Stimulated activated CD8-positive, alpha-beta memory T cell treated with anti-CD3 and anti-CD28 coated beads, Interleukin-4, amount 100 ng/mL, for 4 hours (primary cell): ENCODE results near the gene GRID1.
"Not testable (repeated sequence)": the region's sequence is repeated elsewhere in the genome, so short reads cannot be mapped to it uniquely, and the experiment has no call there.

Experiments
- DNase-seq, 2 donors: peaks; one replicate each; pipeline ENCODE4 v3.0.0-alpha.2; 2020; ENCODE audit warnings: low read depth in 2 of 2, low spot score in 1 of 2

GRID1 gene

DNA sequence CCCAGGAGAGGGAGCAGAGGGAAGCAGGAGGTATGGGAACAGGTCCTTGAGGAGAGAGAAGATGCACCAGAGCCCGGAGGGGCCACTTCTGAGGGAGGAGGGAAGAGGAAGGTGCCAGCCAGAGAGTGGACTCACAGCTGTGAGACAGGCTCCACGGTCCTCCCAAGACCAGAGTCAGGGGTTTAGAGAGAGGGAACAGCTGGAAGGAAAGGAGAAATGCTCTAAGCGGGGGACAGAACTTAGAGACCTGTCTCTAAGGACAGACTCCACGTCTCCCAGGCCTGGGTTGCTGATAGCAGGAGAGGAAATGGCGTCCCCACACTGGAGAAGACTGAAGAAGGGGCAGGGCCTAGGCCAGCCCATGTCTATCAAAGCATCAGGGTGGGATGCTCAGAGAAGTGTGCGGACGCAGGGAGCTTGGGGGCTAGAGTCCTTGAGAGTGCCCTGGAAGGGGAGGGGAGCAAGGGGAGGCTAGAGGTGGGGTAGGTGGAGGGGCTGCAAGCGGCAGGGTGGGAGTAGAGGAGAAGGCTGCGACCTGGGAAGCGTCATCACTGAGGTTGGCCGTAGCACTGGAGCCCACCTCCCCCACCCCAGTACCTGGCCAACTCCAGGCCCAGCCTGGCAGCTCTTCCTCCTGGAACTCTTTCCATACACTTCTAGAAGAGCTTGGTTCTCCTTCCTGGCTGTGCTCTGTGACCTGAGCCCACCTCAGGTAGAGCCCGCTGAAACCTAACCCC, 25.6 kb upstream of the GRID1 start:
- no peak for DNase-seq

DNA sequence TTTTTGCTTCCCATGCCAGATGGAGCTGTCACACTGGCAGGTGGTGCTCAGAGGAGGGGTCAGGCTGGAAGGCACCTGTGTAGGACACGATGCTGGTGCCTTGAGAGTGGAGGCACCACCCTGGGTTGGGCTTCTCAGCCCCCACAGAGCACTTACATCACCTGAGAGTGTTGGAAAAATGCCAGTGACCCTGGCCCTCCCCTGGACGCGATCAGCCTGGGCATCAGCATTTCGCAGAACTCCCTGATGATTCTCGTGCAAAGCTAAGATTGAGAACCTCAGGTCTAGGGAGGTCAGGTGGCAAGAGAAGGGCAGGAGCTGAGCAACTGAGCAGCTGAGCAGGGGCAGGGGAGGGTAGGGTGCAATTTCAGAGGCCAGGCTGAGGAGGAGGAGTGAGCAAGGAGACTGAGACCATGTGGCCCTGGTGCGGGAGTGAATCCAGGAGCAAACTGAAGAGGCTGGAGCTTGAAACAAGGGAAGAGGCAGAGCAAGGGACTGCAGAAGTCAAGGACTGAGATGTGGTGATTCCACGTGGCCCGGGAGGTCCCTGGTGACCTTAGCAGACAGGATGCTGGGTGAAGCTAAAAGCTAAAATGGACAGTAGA, 24.7 kb upstream of the GRID1 start:
- DNase-seq = no peak

DNA sequence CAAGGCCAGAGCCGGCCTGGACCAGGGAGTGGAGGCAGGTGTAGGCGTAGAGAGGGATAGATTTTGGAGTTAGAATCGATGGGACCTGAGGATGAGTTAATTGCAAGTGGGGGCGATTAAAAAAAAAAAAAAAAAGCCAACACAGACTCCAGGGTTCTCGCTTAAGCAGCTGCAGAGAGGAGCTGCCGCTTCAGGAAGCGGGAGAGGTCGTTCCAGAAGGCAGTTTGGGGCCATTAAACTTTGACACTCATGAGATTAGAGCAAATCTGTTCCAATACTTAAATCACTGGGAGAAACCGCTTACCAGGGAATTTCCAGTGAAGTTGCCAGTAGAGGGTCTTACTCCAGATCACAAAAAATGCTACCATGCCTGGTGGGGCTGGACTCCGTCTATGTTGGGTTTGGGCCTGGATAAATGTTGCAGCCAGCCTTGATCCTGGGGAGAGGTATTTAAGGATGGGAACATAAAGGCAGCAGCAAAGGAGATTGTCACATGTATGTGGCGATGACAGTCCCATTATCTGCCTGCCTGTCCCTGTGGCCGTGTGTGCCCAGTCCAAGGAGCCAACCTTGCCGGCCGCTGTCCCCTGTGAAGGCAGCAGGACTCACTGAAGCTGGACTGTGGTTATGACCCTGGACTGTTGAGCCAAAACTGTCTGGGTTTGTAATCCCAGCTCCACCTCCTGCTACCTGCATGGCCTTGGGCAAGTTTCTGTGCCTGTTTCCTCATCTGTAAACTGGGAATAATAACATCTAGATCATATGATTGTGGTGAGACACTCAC, 23.9 kb upstream of the GRID1 start:
- DNase-seq = no peak

DNA sequence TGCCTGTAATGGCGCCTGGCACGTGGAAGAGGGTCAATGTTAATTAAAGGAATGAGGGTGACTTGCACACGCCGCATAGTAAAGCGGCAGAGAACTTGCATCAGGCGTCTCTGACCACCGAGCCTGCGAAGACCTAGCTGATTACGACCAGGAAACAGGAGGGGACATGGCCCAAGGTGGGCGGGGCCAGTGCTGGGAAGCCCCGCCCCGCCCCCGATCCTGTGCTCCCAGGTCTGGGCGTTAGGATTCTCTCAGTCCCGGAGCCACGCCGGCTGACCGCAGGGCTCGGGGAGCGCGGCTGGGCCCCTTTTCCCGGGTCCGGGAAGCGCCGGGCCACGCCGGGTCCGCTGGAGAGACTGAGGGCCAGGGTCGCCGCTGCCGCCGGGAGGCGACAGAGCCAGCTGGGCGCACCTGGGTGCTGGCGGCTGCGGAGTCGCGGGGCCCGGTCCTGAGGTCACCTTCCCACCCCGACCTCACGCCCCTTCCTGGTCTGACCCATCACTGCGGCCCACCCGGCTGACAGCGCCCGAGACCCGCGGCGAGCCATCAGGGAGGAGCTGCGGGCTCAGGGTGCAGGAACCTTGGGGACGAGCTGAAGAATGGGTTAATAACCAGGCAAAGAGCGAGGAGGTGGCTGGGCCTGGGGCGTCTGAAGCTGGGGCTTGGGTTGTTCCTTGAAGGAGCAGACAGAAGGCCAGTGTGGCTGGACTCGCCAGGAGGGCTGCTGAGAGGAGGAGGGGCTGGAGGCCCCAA, 23.0 kb upstream of the GRID1 start:
- no peak for DNase-seq

DNA sequence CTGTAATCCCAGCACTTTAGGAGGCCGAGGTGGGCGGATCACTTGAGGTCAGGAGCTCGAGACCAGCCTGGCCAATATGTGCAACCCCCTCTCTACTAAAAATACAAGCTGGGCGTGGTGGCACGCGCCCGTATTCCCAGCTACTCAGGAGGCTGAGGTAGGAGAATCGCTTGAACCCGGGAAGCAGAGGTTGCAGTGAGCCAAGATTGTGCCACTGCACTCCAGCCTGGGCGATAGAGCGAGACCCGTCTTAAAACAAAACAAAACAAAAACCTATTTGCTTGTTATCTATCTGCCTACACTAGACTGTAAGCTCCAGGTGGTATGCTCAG, 22.5 kb upstream of the GRID1 start:
- not testable (repeated sequence) for DNase-seq

DNA sequence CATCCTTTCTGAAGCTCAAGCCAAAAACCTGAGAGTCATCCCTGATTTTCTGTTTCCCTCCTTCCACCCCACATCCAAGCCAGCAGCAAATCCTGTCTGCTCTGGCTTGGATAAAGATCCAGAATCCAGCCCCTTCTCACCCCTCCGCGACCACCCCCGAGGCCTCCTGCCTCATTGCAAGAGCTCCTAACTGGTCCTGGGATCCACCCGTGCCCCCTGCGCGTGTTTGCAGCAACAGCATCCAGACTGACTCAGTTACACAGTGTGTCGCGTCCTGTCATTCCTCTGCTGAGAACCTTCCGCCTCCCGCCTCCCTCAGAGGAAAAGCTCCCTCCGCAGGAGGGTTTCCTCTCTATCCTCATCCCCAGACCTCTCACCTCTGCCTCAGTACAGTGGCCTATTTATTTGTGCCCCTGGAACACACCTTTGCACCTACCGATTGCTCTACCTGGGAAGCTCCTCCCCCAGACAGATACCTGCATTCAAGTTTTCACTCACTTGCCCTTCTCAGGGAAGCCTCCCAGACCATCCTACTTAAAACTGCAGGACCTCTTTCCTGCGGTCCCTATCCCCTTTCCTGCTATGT, 21.6 kb upstream of the GRID1 start:
- no peak for DNase-seq

DNA sequence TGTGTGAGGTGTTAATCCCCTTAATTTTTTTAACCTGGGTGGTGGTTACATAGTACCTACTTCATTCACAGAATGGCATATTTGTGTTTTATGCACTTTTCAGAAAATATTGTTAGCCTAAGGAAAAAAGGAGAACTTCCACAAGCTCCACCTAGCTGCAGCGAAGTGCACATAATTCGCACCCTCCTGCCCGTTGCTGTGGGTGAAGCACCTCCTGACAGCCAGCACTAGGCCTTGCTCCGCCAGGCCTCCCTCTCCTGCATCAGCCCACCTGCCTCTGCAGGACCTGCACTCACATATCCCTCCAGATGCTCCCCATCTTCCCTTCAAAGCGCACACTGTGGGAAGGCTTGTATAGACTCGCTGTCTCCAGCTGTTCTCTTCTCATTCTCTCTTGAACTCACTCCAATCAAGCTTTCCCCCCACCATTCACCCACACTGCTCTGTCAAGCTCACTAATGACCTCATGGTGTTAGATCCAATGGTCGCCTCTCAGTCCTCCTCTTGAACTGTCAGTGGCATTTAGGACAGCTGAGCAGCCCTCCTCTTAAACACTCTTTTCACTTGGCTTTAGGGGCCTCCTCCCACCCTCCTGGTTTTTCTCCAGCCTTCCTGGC, 20.7 kb upstream of the GRID1 start:
- DNase-seq = no peak

DNA sequence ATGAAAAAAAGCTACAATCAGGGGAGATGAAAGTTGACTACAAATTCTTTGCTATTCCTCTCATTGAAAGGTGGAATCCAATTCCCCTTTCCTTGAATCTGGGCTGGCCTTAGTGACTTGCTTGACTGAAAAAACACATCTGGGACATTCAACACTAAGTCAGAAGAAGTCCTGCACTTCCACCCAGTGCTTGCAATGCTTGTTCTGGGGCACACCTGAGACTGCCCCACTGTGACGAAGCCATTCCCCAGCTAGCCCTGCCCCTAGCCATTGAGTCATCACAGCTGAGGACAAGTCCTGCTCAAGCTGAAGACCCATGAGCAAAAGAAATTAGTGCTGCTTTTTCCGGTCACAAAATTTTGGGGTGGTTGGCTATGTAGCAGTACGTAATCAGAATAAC, 19.2 kb upstream of the GRID1 start:
- DNase-seq = no peak

DNA sequence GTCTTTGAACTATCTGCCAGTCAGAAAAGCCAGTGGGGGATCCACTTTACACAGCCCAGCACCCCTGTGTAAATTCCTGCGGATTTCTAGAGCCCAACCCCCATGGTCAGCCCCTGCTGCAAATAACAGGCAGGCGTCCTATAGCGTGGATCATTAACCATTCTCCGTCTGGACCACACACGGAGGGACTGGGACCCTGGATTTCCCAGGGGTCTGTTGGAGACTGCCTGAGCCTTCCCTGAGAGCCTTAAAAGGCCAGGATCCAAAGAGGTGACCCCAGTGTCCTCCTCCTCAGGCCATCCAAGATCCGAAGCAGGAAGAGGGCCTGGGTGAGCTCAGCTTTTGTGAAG, 11.2 kb upstream of the GRID1 start:
- no peak for DNase-seq

DNA sequence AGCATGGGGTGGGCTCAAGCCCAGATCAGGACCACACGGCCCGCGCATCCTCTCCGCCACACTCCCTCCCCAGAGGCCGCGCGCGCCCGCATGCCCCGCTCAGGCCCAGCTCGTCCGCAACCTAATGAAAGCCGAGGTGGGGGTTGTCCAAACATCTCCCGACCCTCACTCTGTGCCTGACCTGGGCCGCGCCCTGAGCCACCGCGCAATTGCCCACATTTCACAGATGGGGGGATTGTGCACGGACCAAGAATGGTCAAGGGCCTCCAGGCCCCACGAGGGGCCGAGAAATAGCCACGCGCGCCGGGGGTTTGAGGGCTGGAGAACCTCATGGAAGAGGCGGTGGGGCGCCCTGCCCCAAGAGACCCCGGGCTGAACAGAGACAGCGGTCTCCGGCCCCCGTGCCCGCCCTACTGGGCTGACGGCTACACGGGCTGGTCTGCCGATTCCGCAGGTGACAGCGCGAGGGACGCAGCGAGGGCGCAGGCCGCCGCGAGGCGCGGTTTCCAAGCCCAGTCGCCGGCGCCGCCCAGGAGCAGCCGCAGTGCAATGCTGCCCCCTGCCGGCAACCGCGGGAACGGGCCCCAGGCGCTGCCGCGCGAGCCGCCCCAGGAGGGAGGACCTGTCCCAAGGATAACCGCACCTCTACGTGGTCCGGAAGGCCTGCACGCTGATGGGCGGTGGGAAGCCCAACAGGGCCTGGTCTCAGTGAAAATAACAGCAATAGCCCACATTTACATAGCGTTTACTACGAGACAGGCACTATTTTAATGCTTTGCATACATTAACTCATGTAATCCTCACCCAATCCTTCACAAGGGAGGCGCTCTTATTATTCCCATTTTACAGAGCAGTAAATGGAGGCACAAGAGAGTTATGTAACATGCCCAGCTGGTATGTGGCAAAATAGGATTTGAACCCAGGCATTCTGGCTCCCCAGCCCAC, 10.5 kb upstream of the GRID1 start:
- DNase-seq = peak; percentile 54 to 71

DNA sequence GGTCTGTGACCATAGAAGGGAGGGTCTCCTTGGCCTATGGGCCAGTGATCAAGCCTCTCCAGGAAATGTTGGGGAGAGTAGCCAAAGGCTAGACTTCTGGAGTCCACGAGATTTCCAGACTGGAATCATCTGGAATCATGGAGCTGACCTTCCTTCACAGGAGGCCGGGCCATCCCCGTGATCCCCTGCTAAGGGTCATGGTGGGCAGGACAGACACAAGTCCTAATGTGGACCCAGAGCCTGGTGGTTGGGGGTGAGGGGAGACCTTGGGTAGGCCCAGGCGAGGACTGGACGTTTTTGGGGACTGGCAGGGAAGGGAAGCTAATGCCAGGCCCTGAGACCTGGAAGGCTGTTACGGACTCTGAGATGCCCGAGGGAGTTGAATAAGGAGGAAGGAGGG, 9.8 kb upstream of the GRID1 start:
- no peak for DNase-seq

DNA sequence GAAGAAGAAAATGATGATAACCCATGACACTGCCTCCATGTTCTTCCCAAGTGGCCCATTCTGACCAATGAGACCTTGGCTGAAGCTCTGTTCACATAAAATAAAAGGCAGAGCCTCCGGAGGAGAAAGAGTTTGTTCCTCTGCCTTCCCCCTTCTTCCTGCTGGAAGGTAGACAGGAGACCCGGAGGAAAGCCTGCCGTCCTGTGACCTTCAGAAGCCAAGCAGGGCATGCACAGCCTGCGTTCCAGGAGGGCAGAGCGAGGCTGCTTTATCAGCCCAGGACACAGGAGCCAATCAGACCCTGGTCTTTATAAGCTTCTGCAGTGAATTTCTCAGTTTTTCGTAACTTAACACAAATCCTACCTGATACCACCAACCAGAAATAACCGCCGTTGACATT, 8.6 kb upstream of the GRID1 start:
- no peak for DNase-seq

DNA sequence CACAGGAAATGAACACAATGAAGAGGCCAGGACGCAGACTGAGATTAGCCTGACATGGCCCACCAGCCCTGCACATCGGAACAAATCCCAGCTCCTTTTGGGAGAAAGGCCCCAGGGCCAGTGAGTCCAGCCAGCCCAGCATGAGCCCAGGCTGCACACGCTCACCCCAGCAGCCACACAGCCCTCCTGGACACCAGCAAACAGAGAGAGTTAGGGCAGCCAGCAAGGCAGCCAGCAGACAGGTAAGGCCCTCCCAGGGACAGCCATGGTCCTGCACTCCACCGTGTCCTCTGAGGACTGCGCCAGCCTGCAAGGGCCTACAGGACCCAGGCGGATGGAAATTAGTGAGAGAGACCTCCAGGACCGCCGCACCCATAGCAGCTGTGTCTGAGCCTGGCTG, 8.1 kb upstream of the GRID1 start:
- DNase-seq = no peak

DNA sequence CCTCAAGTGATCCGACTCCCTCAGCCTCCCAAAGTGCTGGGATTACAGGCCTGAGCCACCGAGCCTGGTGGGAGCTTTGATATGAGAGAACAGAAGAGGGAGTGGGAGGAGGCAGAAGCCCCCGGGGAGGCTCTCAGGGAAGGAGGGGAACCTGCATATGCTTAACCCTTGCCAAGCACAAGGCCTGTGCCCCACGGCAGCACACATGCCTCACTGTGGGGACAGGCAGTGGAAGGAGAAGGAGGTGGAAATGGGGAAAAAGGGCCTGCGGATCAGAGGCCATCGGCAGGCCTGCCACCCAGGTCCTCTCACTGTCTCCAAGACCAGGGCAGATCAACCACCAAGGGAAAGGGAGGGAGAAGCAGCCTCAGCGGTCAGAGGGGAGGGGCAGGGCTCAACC, 7.2 kb upstream of the GRID1 start:
- DNase-seq = no peak

DNA sequence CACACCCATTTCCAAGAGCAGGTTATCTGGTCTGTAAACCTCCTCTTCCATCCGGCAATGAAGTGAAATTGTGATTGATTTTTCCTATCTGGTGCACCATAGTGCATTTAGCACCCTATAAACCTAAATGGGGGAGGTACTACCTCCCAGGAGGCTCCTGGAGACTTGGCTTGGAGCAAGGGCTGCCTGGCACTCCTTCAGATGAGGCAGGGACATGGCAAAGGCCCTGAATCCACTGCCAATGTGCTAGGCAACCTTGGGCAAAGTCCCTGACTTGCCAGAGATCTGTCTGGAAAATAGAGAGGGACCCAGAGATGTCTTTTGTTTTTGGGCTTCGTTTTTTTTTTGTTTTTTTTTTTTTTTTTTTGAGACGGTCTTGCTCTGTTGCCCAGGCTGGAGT, 6.7 kb upstream of the GRID1 start:
- no peak for DNase-seq

DNA sequence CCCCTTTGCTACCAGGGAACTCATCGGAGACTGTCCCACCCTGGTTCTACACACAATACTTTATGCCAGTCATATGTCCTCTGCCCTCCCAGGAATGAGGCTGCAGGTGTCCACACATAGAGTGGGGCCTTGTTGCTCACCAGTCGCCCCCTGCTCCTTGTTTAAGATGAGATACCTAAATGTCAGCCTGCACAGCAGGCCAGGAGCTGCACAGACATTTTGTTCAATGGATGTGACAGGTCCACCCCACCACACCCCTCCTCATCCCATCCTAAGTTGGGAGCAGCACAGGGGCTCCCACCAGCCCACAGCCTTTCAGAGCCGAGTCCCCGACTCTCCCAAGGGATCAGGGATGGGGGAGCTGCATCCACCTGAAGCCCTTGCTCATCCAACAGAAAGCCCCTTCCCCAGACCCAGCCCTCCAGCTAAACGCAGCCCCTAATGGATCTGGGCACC, 6.2 kb upstream of the GRID1 start:
- no peak for DNase-seq

DNA sequence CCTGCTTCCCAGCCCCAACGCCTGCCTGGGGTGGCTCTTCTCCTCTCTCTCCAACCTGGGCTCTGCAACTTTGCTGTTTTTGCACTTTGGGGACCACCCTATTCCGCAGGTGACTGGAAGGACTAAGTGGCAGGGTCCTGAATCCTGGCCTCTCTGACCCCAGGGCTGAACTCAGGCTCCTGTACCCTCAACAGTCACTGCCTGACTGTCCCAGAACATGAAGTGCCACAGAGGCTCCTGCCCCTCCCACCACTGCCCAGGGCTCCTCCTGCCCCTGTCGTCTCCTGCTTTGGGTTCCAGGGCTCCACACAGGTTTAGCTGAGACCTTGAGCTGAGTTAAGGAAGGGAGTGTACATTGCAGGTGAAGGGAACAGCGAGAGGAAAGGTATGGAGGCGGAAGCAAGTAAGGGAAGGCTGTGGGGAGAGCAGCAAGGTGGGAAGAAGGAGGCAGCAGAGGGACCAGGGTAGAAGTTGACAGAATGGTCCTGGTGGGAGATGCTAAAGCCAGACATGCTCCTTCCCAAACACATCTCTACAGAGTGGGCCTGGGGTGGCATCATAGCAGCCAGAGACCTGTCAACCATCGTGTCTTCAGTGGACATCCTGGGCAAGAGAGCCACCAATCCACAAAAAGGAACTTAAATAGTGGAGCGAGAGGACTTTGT, 5.7 kb upstream of the GRID1 start:
- DNase-seq = no peak

DNA sequence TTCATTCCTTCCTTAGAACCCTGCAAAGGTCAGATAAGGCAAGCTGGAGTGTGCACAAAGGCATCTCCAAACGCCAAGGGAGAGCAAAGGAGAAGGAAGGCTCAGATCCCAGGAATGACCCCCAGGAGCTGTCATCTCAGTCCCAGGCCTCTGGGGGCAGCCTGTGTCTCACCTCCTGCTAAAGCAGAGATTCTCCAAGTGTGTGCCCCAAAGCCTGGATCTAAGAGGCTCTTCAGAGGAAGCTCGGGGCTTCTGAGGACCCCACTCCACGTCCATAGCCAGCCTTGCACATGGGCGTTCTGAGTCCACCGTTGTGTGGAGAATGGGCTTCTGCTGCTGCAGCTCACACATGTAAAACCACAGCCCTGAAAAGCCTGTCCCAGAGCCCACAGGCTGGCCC, 5.1 kb upstream of the GRID1 start:
- DNase-seq = no peak

DNA sequence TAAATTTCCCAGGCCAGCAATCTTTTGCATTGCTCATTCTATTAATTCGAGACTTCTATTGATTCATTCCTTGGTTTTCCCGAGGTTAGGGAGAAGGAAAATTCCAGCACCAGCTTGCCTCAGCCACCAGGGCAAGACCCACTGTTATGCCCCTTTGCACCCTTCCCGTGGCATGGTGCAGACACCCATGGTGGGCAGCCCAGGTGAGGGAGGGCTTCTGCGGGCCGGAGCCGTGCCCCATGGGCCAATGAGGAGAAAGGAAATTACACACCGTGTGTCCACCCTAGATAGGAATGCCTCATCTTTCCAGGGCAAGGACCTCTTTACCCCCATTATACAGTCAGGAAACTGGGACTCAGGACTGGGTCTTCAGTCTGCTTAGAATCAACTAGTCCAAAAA, 4.5 kb upstream of the GRID1 start:
- no peak for DNase-seq
